Neural cell (in vitro differentiated cells): Measurements from ENCODE around the gene UNKL.

Experiments
- CTCF ChIP-seq: fragments of 450-650 bp; IDR thresholded peaks from 2 replicates; pipeline ENCODE4 v1.5.1; 2014; ENCODE audit warnings: antibody characterized with exemption, mild to moderate bottlenecking, moderate library complexity; ENCODE audit not compliant: poor library complexity, severe bottlenecking
- EP300 ChIP-seq: fragments of 450-650 bp; conservative IDR thresholded peaks from 2 replicates; pipeline ENCODE4 v1.6.1; 2014; ENCODE audit warnings: antibody characterized with exemption, mild to moderate bottlenecking, moderate library complexity; ENCODE audit not compliant: poor library complexity, severe bottlenecking
- EZH2 ChIP-seq: fragments of 200-600, 300-800 bp; shearing (Covaris generic), sonication (generic); IDR thresholded peaks from 2 replicates; pipeline ENCODE4 v1.6.1; 2014; ENCODE audit warnings: antibody characterized with exemption, low read length, borderline replicate concordance, mild to moderate bottlenecking; ENCODE audit not compliant: insufficient read depth, poor library complexity, severe bottlenecking
- MXI1 ChIP-seq: fragments of 450-650 bp; conservative IDR thresholded peaks from 2 replicates; pipeline ENCODE4 v1.6.1; 2014; ENCODE audit warnings: antibody characterized with exemption, mild to moderate bottlenecking; ENCODE audit not compliant: poor library complexity, severe bottlenecking
- POLR2AphosphoS5 ChIP-seq: IDR thresholded peaks from 2 replicates; pipeline ENCODE4 v1.6.1; 2012
- RAD21 ChIP-seq: fragments of 450-650 bp; conservative IDR thresholded peaks from 2 replicates; pipeline ENCODE4 v1.6.1; 2014; ENCODE audit warnings: antibody characterized with exemption, mild to moderate bottlenecking, moderate library complexity
- SMC3 ChIP-seq: fragments of 450-650 bp; conservative IDR thresholded peaks from 2 replicates; pipeline ENCODE4 v1.6.1; 2014; ENCODE audit warnings: antibody characterized with exemption, mild to moderate bottlenecking, moderate library complexity; ENCODE audit not compliant: poor library complexity
- TAF1 ChIP-seq: IDR thresholded peaks from 2 replicates; pipeline ENCODE4 v1.6.1; 2012; ENCODE audit warnings: low read depth
- TF ChIP-seq, protein P1 (sequence below): IDR thresholded peaks from 2 replicates; pipeline ENCODE4 v1.6.1; 2012; ENCODE audit warnings: borderline replicate concordance

DNA sequence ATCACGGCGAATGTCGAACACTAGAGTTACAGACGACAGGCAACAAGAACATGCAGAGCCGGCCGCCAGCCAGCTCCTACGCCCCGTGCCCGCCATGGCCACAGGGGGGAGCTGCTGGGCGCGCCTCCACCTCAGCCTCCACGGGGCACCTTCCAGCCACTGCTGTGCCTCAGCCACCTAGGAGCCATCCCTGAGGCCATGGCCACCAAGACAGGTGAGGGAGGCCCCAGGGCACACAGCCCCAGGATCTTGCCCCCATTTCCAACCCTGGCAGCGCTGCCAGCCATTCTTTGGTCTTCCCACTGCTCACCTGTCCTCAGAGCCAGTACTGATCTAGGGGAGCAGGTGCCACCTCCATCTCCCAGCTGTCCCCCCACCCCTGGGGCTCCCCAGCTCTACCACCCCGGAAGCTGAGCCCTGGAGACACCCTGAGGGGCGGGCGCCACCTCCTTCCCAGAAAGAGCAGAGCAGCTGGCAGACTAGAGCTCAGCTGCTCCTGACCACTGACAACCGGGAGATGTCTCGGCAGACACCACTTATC, 50.9 kb downstream of the UNKL start:
- TF ChIP-seq CTCF = peak; percentile 49
- TF ChIP-seq EZH2 = no peak
- TF ChIP-seq TAF1 = no peak
- TF ChIP-seq, protein P1, sequence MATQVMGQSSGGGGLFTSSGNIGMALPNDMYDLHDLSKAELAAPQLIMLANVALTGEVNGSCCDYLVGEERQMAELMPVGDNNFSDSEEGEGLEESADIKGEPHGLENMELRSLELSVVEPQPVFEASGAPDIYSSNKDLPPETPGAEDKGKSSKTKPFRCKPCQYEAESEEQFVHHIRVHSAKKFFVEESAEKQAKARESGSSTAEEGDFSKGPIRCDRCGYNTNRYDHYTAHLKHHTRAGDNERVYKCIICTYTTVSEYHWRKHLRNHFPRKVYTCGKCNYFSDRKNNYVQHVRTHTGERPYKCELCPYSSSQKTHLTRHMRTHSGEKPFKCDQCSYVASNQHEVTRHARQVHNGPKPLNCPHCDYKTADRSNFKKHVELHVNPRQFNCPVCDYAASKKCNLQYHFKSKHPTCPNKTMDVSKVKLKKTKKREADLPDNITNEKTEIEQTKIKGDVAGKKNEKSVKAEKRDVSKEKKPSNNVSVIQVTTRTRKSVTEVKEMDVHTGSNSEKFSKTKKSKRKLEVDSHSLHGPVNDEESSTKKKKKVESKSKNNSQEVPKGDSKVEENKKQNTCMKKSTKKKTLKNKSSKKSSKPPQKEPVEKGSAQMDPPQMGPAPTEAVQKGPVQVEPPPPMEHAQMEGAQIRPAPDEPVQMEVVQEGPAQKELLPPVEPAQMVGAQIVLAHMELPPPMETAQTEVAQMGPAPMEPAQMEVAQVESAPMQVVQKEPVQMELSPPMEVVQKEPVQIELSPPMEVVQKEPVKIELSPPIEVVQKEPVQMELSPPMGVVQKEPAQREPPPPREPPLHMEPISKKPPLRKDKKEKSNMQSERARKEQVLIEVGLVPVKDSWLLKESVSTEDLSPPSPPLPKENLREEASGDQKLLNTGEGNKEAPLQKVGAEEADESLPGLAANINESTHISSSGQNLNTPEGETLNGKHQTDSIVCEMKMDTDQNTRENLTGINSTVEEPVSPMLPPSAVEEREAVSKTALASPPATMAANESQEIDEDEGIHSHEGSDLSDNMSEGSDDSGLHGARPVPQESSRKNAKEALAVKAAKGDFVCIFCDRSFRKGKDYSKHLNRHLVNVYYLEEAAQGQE = no peak
- no peak for TF ChIP-seq POLR2AphosphoS5
- no peak for TF ChIP-seq EP300
- no peak for TF ChIP-seq RAD21
- no peak for TF ChIP-seq MXI1
- TF ChIP-seq SMC3 = no peak
